Esophagus muscularis mucosa (tissue), 4 donors: ENCODE measurements around the gene ARID5A. TPM values are rescaled to one million over a fixed set of nuclear protein-coding genes. Genes with fewer than 3 reads are reported as not detected.
A peak's percentile ranks its signal among the peaks of the same experiment; 100 is the strongest.

Experiments
- DNase-seq: peaks from one replicate; pipeline ENCODE4 v3.0.0-alpha.2; 2017; ENCODE audit errors: extremely low spot score
- H3K27ac ChIP-seq, 4 donors: fragments of 200-600 bp; sonication (generic); replicated peaks in 1 of 4; 1 replicate in 3 of 4; 2 replicates in 1 of 4; pipeline ENCODE4 v1.5.1; 2016 to 2019; ENCODE audit warnings: mild to moderate bottlenecking in 1 of 4
- H3K27me3 ChIP-seq, 4 donors: fragments of 200-600 bp; sonication (generic); one replicate each; pipeline versions ENCODE4 v1.5.1 to v1.6.0; 2016 to 2019
- H3K36me3 ChIP-seq, 4 donors: fragments of 200-600 bp; sonication (generic); one replicate each; pipeline ENCODE4 v1.5.1; 2016 to 2019
- H3K4me1 ChIP-seq, 4 donors: fragments of 200-600 bp; sonication (generic); one replicate each; pipeline ENCODE4 v1.5.1; 2016 to 2019
- H3K4me3 ChIP-seq, 4 donors: fragments of 200-600 bp; sonication (generic); 1 replicate in 2 of 4; 2 replicates in 2 of 4; pipeline ENCODE4 v1.5.1; 2016 to 2019; ENCODE audit warnings: mild to moderate bottlenecking in 4 of 4, moderate library complexity in 1 of 4
- H3K9me3 ChIP-seq, 4 donors: fragments of 200-600 bp; sonication (generic); 1 replicate in 3 of 4; 2 replicates in 1 of 4; pipeline ENCODE4 v1.5.1; 2016 to 2019
- EP300 ChIP-seq: sonication (generic); formaldehyde crosslinking; IDR thresholded peaks from one replicate; pipeline ENCODE4 v1.6.1; 2017; ENCODE audit warnings: antibody characterized with exemption
- POLR2A ChIP-seq: fragments of 450-650 bp; IDR thresholded peaks from one replicate; pipeline ENCODE4 v1.6.1; 2017; ENCODE audit warnings: antibody characterized with exemption, moderate library complexity, mild to moderate bottlenecking, low read depth
- POLR2AphosphoS5 ChIP-seq, 2 donors: sonication (generic); formaldehyde crosslinking; IDR thresholded peaks; one replicate each; pipeline ENCODE4 v1.6.1; 2017; ENCODE audit warnings: antibody characterized with exemption in 2 of 2
- WGBS: methylation state at CpG from one replicate; pipeline ENCODE4 v1.1.5; 2018; 5-methylcytosine and 5-hydroxymethylcytosine counted together
- intact Hi-C: fragments of 100-400 bp; cut with DNase I; formaldehyde crosslinking; loops from one replicate; pipeline ENCODE4 v1.15.1; 2023
- total RNA-seq, 4 donors: library from RNA; depleted of rRNA; stranded (reverse); fragments of >200 nt; gene quantifications; one replicate each; pipeline versions ENCODE4 v1.1.0 to v1.2.1, GENCODE V29; 2016
- TF ChIP-seq, protein P1 (sequence below), 3 experiments: fragments of 200-600 bp in 2 of 3; fragments of 450-650 bp in 1 of 3; sonication (generic) in 2 of 3; IDR thresholded peaks; one replicate each; pipeline ENCODE4 v1.5.1; 2017 to 2019; ENCODE audit warnings: antibody characterized with exemption in 3 of 3, mild to moderate bottlenecking in 2 of 3, moderate library complexity in 1 of 3

The ARID5A gene, protein sequence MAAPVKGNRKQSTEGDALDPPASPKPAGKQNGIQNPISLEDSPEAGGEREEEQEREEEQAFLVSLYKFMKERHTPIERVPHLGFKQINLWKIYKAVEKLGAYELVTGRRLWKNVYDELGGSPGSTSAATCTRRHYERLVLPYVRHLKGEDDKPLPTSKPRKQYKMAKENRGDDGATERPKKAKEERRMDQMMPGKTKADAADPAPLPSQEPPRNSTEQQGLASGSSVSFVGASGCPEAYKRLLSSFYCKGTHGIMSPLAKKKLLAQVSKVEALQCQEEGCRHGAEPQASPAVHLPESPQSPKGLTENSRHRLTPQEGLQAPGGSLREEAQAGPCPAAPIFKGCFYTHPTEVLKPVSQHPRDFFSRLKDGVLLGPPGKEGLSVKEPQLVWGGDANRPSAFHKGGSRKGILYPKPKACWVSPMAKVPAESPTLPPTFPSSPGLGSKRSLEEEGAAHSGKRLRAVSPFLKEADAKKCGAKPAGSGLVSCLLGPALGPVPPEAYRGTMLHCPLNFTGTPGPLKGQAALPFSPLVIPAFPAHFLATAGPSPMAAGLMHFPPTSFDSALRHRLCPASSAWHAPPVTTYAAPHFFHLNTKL
- 100 to 1,000 TPM in 1 of 4 donors, 10 to 100 TPM in 3; 26.2 to 238 (median 70.7) TPM for total RNA-seq

DNA sequence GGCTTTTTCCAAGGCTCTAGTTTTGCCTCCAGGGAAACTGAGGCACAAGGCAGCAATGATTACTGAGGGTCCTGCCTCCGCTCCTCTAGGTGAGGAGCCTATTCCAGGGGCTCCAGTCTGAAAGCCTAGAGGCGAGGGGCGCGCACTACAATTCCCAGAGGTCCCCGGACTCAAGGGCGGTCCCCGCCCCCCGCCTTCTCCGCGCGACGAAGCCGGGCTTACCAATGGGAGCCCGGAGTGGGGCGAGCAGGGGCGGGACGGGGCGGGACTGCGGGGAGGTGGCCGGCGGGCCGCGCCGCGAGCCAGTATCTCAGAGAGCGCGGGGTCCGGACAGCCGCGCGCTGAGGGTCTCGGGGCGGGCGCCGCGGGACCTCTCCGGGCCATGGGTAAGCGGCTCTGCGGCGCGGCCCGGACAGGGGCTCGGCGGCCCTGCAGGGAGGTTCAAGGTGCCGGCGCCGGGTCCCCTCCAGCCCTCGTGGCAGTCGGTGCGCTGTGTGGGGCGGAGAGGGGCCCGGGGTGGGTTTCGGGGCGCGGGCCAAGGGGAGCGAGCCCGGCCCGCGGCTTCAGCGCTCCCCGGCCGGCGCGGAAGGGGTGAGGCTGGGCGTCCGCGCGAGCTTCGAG, at the start of gene ARID5A:
TSS of gene ARID5A (plus strand) at position 308 of the 621 bp plus-strand sequence. CDS start at position 383, 75 bp downstream.
- intact Hi-C loops: no loop called here
- Histone ChIP-seq H3K4me1 (peaks cover 75 to 92% (median 90%) of the 10 kb centered on the region in 4 donors), H3K36me3 (peaks cover 0 to 4% (median 0%) of the 10 kb centered on the region in 4 donors), H3K9me3 (no peaks in the 10 kb centered on the region), H3K4me3 (peak within 1 kb of the TSS; percentile 80 to 98 (median 92)), H3K27ac (peak within 1 kb of the TSS; percentile 97 to 100 (median 99)), H3K27me3 (no peaks in the 10 kb centered on the region)
- DNase-seq: peak; percentile 98
- TF ChIP-seq, protein P1, sequence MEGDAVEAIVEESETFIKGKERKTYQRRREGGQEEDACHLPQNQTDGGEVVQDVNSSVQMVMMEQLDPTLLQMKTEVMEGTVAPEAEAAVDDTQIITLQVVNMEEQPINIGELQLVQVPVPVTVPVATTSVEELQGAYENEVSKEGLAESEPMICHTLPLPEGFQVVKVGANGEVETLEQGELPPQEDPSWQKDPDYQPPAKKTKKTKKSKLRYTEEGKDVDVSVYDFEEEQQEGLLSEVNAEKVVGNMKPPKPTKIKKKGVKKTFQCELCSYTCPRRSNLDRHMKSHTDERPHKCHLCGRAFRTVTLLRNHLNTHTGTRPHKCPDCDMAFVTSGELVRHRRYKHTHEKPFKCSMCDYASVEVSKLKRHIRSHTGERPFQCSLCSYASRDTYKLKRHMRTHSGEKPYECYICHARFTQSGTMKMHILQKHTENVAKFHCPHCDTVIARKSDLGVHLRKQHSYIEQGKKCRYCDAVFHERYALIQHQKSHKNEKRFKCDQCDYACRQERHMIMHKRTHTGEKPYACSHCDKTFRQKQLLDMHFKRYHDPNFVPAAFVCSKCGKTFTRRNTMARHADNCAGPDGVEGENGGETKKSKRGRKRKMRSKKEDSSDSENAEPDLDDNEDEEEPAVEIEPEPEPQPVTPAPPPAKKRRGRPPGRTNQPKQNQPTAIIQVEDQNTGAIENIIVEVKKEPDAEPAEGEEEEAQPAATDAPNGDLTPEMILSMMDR (IDR thresholded peaks at IDR 0.05): peak; percentile 31 to 61 (median 50)
- TF ChIP-seq POLR2AphosphoS5 (IDR thresholded peaks at IDR 0.05) (peak; percentile 94 to 98), POLR2A (peak; percentile 98), EP300 (no peak)
- 4% methylated on average over 16 of the region's 69 CpGs for WGBS

DNA sequence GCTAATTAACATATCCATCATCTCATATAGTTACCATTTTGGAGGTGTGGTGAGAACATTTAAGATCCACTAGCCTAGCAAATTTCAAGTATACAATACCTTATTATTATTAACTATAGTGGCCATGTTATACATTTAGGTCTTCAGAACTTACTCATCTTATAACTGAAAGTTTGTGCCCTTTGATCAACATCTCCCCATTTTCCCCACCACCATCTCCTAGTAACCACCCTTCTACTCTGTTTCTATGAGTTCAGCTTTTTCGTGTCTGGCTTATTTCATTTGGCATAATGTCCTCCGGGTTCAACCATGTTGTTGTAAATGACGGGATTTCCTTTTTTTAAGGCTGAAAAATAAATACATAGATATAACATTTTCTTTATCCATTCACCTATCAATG, 47.3 kb upstream of the ARID5A start:
- Histone ChIP-seq H3K4me3 (no peak overlapping the region), H3K4me1 (peaks cover 3 to 18% (median 15%) of the 10 kb centered on the region in 4 donors), H3K27ac (no peak overlapping the region), H3K36me3 (no peaks in the 10 kb centered on the region), H3K9me3 (peaks cover 0 to 8% (median 0%) of the 10 kb centered on the region in 4 donors), H3K27me3 (no peaks in the 10 kb centered on the region)
- no peak for DNase-seq
- 88% methylated on average over 3 of the region's 3 CpGs for WGBS
- TF ChIP-seq POLR2AphosphoS5 (IDR thresholded peaks at IDR 0.05): no peak
- TF ChIP-seq EP300: no peak
- TF ChIP-seq, protein P1 (IDR thresholded peaks at IDR 0.05): no peak
- TF ChIP-seq POLR2A: no peak
- intact Hi-C loops: no loop called here

DNA sequence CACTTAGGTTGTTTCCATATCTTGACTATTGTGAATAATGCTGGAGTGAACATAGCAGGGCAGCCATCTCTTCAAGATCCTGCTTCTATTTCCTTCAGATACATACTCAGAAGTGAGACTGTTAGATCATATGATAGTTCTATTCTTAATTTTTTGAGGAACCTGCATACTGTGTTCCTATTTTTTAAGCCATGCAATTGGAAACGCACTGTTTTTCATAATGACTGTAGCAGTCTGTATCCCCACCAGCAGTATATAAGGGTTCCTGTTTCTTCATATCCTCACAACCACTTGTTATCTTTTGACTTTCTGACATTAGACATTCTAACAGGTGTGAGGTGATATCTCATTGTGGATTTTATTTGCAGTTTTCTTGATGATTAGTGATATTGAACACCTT, 46.9 kb upstream of the ARID5A start:
- no peak for DNase-seq

DNA sequence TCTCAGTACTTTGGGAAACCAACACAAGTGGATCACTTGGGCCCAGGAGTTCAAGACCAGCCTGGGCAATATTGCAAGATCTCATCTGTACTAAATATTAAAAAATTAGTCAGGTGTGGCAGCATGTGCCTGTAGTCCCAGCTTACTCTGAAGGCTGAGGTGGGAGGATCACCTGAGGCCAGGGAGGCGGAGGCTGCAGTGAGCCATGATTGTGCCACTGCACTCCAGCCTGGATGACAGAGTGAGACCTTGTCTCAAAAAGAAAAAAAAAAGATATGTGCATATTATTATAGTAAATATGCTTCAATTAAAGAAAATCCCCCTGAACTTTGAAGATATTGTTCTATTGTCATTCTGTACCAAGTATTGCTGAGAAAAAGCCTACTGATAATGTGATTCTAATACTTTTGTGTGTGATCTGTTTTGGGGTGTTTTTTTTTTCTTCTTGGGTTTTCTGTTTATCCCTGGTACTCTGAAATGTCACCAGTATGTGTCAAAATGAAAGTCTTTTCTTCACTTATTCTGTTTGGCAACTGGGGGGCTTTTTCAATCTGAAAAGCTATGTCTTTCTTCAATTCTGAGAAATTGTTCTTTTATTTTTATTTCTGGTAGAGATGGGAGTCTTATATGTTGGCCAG, 44.6 kb upstream of the ARID5A start:
- no peak for DNase-seq
- no peak overlapping the region for H3K4me3 ChIP-seq
- no peaks in the 10 kb centered on the region for H3K27me3 ChIP-seq
- no peak for TF ChIP-seq POLR2AphosphoS5 (IDR thresholded peaks at IDR 0.05)
- no peak for TF ChIP-seq EP300
- TF ChIP-seq POLR2A: no peak
- TF ChIP-seq, protein P1 (IDR thresholded peaks at IDR 0.05): no peak
- H3K36me3 ChIP-seq: no peaks in the 10 kb centered on the region
- H3K9me3 ChIP-seq: peaks cover 0 to 15% (median 0%) of the 10 kb centered on the region in 4 donors
- H3K27ac ChIP-seq: no peak overlapping the region
- intact Hi-C loops: no loop called here
- H3K4me1 ChIP-seq: no peaks in the 10 kb centered on the region
- WGBS: 95% methylated on average over 1 of the region's 1 CpG

More for the DNA sequence above, 46.9 kb upstream of the ARID5A start:
- Histone ChIP-seq H3K4me3 (no peak overlapping the region), H3K9me3 (peaks cover 0 to 12% (median 0%) of the 10 kb centered on the region in 4 donors), H3K27ac (no peak overlapping the region), H3K36me3 (no peaks in the 10 kb centered on the region), H3K4me1 (peaks cover 3 to 18% (median 15%) of the 10 kb centered on the region in 4 donors), H3K27me3 (no peaks in the 10 kb centered on the region)
- TF ChIP-seq POLR2A (no peak), EP300 (no peak), POLR2AphosphoS5 (IDR thresholded peaks at IDR 0.05) (no peak)
- TF ChIP-seq, protein P1 (IDR thresholded peaks at IDR 0.05): no peak
- WGBS: 64% methylated on average over 1 of the region's 1 CpG
- intact Hi-C loops: no loop called here
